K562 (cell line): ENCODE results near the gene CMIP. TPM values are rescaled to one million over a fixed set of nuclear protein-coding genes. Genes with fewer than 3 reads are reported as not detected.

Experiments used
- E2F1 ChIP-seq: sonication (generic); formaldehyde crosslinking; IDR thresholded peaks from 2 replicates; pipeline ENCODE4 v1.8.1; 2023; ENCODE audit warnings: mild to moderate bottlenecking, missing genetic modification reagents, moderate library complexity
- EP400 ChIP-seq: fragments of 450-650 bp; IDR thresholded peaks from 2 replicates; pipeline ENCODE4 v1.6.1; 2017; ENCODE audit warnings: antibody characterized with exemption, mild to moderate bottlenecking, moderate library complexity
- FOXM1 ChIP-seq, 2 experiments: fragments of 450-650 bp in 1 of 2; sonication (generic) in 1 of 2; formaldehyde crosslinking in 1 of 2; IDR thresholded peaks; 2 replicates each; pipeline versions ENCODE4 v1.6.1 to v1.9.0; 2017 to 2022; ENCODE audit warnings: low read depth in 2 of 2, mild to moderate bottlenecking in 2 of 2, missing genetic modification reagents in 1 of 2, moderate library complexity in 1 of 2
- JUND ChIP-seq, 2 experiments: IDR thresholded peaks; 2 replicates in 1 of 2; 3 replicates in 1 of 2; pipeline ENCODE4 v1.6.1; 2011; ENCODE audit warnings: borderline replicate concordance in 2 of 2, low read depth in 2 of 2, low read length in 2 of 2, improper control_type of control experiment in 1 of 2, missing biosample characterization in 1 of 2, missing genetic modification characterization in 1 of 2, missing genetic modification reagents in 1 of 2
- KDM2B ChIP-seq: fragments of 250-450 bp; sonication (Bioruptor Pico); IDR thresholded peaks from 2 replicates; pipeline ENCODE4 v1.8.0; 2021; ENCODE audit warnings: mild to moderate bottlenecking, moderate library complexity
- KLF16 ChIP-seq: IDR thresholded peaks from 2 replicates; pipeline ENCODE4 v1.6.1; 2016; ENCODE audit warnings: antibody characterized with exemption
- MAFG ChIP-seq: fragments of 450-650 bp; conservative IDR thresholded peaks from 2 replicates; pipeline ENCODE4 v1.6.1; 2016; ENCODE audit warnings: missing genetic modification characterization, missing compliant biosample characterization
- NFXL1 ChIP-seq: fragments of 450-650 bp; formaldehyde crosslinking; IDR thresholded peaks from 2 replicates; pipeline ENCODE4 v1.4.0; 2021; ENCODE audit warnings: mild to moderate bottlenecking
- RREB1 ChIP-seq: fragments of 250-450 bp; sonication (Bioruptor Pico); IDR thresholded peaks from 2 replicates; pipeline ENCODE4 v1.4.0; 2020
- SMAD3 ChIP-seq: fragments of 450-650 bp; formaldehyde crosslinking; conservative IDR thresholded peaks from 2 replicates; pipeline ENCODE4 v1.4.0; 2020; ENCODE audit warnings: mild to moderate bottlenecking
- TEAD2 ChIP-seq: fragments of 450-650 bp; IDR thresholded peaks from 2 replicates; pipeline ENCODE4 v1.6.1; 2016; ENCODE audit warnings: missing genetic modification characterization, control low read depth, missing compliant biosample characterization
- THRB ChIP-seq: fragments of 450-650 bp; formaldehyde crosslinking; conservative IDR thresholded peaks from 2 replicates; pipeline ENCODE4 v1.4.0; 2022; ENCODE audit warnings: mild to moderate bottlenecking, missing genetic modification characterization
- ZC3H11A ChIP-seq: IDR thresholded peaks from 2 replicates; pipeline ENCODE4 v1.6.1; 2012; ENCODE audit warnings: low read depth, low read length, improper control_type of control experiment
- polyA plus RNA-seq, 8 experiments: library from polyadenylated mRNA; depleted of rRNA in 4 of 8; stranded (reverse) in 5 of 8; unstranded in 3 of 8; fragments of >200 nt; fragmentation: Nextera tagmentation in 2 of 8; fragmentation: Illumina TruSeq in 1 of 8; extraction: Ambion mirVana in 2 of 8; extraction: Trizol in 1 of 8; gene quantifications; 2 replicates each; pipeline versions ENCODE4 v1.2.1 to v1.2.3, GENCODE V29; 2011 to 2014; ENCODE audit warnings: inconsistent platforms in 1 of 8, missing spikeins in 1 of 8
- total RNA-seq, 7 experiments: library from RNA; depleted of rRNA in 6 of 7; stranded (reverse); fragments of >200 nt in 6 of 7; fragmentation: Illumina TruSeq in 2 of 7; extraction: Trizol in 2 of 7; gene quantifications; 2 replicates each; pipeline versions ENCODE4 v1.2.1 to v1.2.3, GENCODE V29; 2011 to 2021; ENCODE audit warnings: low replicate concordance in 1 of 7
- TF ChIP-seq, protein P1 (sequence below): fragments of 450-650 bp; formaldehyde crosslinking; IDR thresholded peaks from 2 replicates; pipeline ENCODE4 v1.4.0; 2022; ENCODE audit warnings: missing genetic modification characterization

Gene CMIP
- total and polyA plus RNA-seq, 9 of the 15 experiments (the other 6 are each of a cell fraction or from before 2014, with no cell fraction given) = 0.94 to 82.5 (median 10.3) TPM

DNA sequence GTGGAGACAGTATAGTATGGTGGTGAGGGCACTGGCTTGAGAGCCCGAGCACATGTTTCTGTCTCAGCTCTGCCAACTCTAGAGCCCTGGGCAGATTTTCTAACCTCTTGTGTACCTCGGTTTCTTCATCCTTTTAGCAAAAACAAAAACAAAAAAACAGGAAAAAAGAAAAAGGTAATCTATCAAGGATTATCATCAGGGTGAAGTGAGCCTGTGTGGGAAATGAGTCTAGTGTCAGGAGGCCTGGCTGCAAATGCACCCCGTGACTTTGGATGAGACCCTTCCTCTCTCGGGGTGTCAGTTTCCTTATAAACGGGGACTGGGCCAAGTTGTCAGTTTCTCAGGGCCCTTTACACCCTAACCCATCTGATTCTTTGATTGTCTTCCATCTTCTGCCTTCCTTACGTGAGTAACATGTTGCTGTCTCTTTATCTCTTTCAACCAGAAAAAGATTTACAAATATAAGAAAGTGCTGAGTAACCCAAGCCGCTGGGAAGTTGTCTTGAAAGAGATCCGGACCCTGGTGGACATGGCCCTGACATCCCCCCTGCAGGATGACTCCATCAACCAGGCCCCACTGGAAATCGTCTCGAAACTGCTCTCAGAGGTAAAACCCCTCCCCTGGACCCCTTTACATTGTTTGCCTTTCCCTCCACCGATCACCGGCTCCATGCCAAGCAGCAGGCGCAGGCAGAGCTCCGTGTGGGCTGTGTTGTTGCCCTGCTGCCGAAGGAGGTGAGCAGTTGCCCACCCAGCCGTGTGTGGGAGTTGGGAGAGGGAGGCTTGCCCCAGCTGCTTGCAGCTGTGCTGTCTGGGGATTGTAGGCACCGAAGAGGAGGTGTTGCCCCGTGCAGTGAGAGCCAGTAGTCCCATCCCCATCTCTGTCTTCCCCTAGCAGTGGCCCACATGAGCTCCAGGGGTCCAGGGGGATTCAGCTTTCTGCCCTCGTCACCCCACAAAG is 207.4 kb downstream of the CMIP start (continued):
- peak; percentile 11; the same call in 1 of the 2 replicates for TF ChIP-seq THRB (CRISPR knock-in tag)
- TF ChIP-seq, protein P1, sequence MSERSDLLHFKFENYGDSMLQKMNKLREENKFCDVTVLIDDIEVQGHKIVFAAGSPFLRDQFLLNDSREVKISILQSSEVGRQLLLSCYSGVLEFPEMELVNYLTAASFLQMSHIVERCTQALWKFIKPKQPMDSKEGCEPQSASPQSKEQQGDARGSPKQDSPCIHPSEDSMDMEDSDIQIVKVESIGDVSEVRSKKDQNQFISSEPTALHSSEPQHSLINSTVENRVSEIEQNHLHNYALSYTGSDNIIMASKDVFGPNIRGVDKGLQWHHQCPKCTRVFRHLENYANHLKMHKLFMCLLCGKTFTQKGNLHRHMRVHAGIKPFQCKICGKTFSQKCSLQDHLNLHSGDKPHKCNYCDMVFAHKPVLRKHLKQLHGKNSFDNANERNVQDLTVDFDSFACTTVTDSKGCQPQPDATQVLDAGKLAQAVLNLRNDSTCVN = 0 out of 2 replicates have a peak, but pooled peaks have one; percentile 6
- TF ChIP-seq NFXL1 = no peak
- no peak for TF ChIP-seq SMAD3 (CRISPR knock-in tag)
- peak; percentile 33; the same call in 1 of the 2 replicates for TF ChIP-seq JUND (IDR thresholded peaks at IDR 0.05; ENCODE audit: borderline replicate concordance, low read depth, low read length)
- peak; percentile 47; the same call in 1 of the 3 replicates for TF ChIP-seq JUND (tag; IDR thresholded peaks at IDR 0.05; ENCODE audit: borderline replicate concordance, low read depth, low read length)
- no peak for TF ChIP-seq ZC3H11A
- TF ChIP-seq MAFG (tag) = peak; percentile 89
- peak; percentile 59 for TF ChIP-seq FOXM1 (IDR thresholded peaks at IDR 0.05; ENCODE audit: low read depth)
- TF ChIP-seq FOXM1 (CRISPR knock-in tag; IDR thresholded peaks at IDR 0.05; ENCODE audit: low read depth) = no peak
- TF ChIP-seq RREB1 (CRISPR knock-in tag) = 0 out of 2 replicates have a peak, but pooled peaks have one; percentile 29
- TF ChIP-seq TEAD2 = no peak
- no peak for TF ChIP-seq EP400
- TF ChIP-seq KDM2B = no peak
- TF ChIP-seq E2F1 (CRISPR knock-in tag) = no peak
- TF ChIP-seq KLF16 = peak; percentile 58; the same call in 1 of the 2 replicates
